Ramos (cell line): ENCODE measurements around the gene PEX11B.

Experiments
- in situ Hi-C: fragments of 300-500 bp; cut with MboI; formaldehyde crosslinking; loops from one replicate; pipeline ENCODE4 v1.14.3; 2022; ENCODE audit warnings: low sequenced_read_pairs; ENCODE audit not compliant: unreplicated experiment

PEX11B gene

DNA sequence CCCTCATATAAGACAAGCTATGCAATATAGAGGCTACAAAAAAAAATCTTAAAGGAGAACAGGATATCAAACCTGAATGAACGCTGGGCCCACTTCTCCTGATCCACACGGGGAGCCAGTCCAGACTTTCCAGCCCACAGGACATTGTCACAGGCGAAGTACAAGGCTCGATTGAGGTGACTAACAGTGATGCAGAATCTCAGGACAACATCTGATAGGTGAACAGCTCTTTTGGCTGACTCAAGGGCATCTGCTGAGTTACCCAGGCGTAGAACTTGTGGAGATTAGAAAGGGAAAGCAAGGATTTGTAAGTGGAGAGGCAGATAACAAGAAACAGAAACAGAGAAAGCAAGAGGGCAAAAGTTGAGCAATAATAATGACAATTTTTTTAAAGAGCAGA is 1.8 kb downstream of the PEX11B start:
- in situ Hi-C loops = no loop called here

DNA sequence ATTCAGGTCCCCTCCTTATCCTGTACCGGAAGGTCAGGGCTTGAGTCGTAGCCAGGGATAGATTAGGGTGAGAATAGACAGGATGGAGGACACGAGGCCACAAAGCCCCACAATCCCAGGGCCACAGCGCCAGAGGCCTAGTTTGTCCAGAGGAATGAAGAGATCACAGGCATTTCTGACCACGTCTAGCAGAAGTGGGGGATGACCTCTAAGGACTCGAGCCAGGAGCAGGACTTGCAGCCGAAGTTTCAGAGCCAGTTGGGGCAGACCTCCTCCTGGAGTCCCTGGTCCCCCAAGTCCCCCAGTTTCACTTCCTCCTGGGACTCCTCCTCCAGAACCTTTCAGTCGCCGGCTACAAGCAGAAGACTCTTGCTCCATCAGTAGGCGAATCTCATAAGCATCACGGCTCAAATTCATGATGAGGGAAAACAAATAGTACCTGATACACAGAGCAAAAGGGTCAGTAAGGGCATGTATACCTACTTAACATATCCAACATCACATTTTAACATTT is 6.3 kb downstream of the PEX11B start:
- in situ Hi-C loops = no loop called here

DNA sequence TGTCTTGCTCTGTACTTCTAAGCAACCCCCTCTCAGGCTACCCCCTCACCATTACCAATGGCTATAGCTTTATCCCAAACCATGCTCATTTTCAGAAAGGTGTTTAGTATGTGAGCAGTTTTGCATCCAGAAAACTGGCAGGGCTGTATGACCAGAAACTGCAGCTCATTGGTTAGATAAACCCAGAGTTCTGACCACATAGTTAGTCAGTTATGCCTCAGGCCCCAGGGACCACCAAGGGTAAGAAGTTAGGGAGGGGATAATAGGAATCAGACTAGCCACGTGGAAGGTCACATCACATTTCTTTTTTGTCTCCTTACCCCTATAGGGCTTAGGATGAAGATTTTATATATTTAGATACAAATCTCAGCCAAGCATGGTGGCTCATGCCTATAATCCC is 9.9 kb downstream of the PEX11B start:
- in situ Hi-C loops = no loop called here

DNA sequence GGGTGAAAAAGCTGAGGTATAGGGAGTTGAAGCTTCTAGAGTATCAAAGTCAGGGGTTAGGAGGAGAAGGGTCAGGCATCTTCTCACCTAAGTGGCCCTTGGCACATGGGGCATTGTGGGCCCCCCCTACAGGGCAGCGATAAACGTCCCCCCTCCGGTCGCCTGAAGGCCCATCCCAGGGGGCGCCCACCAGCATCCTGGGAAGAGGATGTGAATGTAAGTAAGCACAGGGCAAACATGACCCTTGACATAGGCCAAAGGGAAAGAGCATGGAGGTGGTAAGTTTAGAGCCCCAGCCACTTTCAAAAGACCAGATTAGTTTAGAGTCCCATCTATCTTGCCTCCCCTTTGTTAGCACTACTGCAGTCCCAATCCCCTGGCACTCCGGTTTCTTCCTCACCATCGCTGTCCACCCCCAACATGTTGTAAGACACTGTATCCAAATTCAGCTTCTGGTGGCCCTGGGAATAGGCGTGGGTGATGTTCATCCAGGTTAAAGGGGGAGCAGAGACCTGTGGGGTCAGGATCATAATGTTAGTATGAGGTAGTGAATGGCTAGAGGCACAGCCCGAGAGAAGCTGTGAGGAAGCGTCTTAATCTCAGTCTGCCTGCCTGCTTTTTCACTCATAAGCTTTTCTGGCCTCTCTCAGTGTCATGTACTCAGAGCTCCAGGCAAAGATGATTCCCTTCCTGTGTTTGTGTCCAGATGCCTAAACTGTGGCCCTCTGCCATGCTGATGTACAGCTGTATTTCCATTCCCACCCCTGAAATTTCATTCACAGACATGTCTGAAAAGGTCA is 11.4 kb downstream of the PEX11B start:
- in situ Hi-C loops = no loop called here

DNA sequence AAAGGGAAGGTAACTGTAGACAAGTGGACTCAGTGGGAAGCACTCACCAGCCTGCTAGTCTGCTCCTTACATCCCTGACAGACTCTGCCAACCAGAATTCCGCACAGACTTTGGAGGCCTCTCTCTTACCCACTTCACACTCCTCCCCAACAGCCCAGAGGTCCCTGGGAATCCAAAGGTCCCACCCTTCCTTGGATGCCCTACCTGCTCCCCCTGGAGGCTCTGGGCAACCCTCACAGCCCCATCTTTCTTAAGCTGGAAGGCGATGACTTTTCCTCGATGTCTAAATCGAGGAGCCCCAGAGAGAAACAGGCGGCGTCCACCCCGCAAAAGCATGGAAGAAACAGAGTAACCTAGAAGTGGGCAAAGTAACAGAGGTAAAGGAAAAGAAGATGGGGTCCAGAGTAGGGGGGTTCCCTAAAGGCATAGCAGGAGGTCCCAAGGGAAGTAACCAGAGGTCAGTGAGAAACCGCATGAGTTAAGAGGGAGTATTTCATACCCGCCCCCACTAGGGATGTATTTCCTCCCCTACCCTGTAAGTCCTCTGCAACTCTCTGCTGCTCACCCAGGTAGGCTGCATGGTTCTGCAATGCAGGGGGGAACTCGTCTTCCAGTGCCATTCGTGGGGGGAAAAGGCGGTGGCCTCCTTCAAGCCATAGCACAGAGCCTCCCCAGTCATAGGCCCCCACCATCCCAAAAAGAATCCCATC is 17.1 kb downstream of the PEX11B start:
- in situ Hi-C loops = no loop called here

DNA sequence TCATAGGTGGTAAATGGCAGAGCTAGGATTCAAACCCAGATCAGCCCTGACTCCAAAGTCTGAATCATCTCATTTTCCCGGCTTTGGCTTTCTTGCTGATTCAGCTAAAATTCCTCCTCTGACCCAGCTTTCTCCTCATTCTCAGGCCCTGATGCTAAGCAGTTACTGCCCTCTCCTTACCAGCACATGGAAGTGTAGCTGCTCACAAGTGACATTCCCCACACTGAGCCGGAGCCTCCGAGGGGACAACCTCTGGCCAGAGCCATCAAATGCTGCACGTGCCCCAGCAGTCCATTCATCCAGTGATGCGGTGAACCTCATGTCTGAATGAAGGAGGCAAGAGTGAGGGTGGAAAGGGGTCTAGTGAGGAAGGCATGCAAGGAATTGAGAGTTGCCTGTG is 19.8 kb downstream of the PEX11B start:
- in situ Hi-C loops = loop anchor here (5.0 to 10.0 kb wide), 2 partner anchors 36 to 116 kb away; no protein-coding TSS in a partner anchor

DNA sequence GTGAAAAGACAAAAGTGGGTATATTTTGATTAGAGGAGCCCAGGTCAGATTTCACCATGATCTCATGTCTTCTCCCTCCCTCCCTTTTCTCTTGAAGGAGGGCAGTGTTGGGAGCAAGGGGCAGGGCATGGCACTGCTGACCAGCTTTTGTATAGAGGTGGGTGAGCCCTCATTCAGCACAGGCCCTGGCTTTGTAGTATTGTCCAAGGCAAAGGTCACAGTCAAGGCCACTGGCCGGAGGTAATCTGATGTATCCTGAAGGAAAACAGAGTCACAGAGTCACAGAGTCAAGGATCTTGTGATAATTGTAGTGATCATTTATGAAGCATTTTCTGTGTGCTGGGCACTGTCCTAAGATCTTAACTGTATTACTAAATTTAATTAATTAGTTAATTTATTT is 20.5 kb downstream of the PEX11B start:
- in situ Hi-C loops = loop anchor here (5.0 to 10.0 kb wide), 2 partner anchors 36 to 117 kb away; no protein-coding TSS in a partner anchor

DNA sequence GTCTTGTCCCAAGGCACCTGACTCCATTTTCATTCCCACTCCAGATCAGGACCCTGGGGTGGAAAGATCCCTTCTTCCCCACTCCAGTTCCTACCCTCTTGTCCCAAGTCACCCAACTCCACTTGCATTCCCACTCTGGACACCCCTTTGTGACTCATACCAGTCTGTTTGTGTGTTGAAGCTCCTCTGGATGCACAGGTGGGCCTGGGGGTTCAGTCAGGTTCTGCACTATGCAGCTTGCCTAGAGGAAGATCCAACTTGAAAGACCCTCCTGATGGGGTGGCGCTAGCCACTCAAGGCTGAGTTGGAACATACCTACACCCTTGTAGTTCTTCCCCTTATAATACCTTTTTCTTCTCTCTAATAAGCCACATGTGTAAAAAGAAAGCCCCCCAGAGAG is 23.0 kb downstream of the PEX11B start:
- in situ Hi-C loops = loop anchor here (5.0 to 10.0 kb wide), 2 partner anchors 33 to 119 kb away; no protein-coding TSS in a partner anchor

DNA sequence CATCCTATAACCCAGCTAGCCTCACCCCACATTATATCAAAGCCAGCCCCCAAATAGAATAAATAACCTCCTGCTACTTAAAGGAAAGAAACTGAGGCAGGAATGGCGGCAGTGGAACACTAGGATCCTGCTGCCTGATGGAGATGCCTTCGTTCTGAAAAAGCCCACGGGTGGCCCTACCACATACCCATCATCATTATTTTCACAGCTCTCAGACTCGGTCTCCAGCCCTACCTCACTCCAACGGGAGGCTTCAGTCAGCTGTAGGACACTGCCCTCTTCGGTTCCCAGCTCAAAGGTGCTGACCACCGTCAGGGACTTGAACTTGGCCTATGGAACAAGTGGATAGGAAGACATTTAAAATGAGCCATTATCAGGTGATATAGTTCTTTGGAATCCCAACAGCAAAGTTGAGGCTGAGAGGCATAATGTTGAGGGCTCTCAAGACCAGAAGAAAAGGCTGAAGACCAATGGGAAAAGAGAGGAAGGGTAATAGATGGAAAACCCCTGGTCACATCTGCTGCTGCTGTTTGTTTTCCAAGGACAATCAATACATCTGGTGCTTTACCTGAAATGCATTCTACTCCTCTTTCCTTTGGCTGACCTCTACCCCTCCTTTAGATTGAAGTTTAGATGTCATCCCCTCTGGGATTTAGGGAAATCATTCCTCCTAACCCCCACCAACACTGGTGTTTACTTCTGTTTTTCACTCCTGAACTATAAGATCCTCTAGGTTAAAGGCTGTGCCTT is 25.0 kb downstream of the PEX11B start:
- in situ Hi-C loops = loop anchor here (10.0 kb wide), 1 partner anchor 121 kb away; no protein-coding TSS in a partner anchor

DNA sequence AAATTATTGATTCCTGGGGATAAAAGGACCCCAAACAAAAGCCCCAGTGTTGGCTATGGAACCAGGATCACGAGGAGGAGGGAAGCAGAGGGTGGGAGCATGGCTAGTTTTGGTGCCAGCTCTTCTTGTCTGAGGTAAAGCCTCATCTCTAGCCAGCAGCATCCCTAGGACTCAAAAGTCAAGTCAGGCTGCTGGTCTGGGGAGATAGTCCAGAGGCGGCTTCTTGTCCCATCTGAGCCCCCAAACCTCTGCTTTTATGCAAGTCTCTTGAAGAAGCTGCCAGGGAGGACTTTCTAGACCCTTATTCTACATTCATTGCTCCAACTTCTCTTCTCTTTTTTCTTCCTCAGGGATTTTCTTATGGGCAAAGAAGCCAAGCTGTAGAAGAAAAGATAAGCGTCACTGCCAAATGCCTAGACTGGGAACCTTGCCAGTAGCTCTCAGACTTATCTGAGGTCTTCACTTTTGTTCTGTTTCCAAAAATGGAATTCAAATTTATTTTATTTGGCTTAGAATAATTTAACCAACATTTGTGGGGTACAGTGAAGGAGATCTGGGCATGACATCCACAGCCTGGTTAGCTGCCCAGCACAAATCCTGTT is 25.9 kb downstream of the PEX11B start:
- in situ Hi-C loops = loop anchor here (10.0 kb wide), 1 partner anchor 122 kb away; no protein-coding TSS in a partner anchor

DNA sequence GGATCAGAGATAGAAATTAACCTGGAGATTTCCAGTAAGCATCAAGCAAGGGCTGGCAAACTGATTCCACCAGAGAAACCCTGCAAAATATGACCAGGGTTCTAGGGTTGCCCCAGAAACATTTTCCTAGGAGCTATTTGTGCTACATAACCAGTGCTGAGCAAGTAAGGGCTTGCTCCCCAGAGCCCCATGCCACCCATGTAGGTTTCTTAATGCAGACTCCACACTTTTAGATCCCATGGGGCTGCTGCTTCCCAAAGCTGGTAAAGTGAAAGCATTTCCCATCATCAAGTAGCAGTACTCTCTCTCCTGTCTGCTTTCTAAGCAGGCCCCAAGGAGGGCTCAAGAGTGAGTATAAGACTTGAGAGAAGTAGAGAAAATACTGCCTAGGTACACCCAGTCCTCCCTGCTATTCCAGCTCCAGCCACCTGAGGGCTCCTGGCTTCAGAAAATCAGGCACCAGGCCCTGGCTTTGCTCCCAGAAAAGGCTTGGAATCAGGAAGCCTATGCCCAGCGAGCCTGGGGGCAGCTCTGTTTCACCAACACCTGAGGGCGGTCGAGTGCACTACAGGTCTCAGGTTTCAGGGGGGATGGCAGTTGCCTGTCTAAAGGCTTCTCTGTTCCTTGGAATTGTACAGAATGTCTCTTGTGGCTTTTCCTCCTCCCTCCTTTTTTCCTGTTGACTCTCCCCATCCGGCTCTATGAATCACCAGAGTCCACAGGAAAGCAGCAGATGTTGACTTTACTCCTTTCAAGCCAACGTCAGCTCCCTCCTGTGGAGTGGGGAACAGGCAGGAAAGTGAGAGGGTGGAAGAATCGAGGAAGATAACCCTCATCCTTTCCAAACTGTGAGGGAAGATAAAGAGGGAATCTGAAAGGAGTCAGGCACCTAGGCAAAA is 26.7 kb downstream of the PEX11B start:
- in situ Hi-C loops = loop anchor here (10.0 kb wide), 1 partner anchor 123 kb away; no protein-coding TSS in a partner anchor

DNA sequence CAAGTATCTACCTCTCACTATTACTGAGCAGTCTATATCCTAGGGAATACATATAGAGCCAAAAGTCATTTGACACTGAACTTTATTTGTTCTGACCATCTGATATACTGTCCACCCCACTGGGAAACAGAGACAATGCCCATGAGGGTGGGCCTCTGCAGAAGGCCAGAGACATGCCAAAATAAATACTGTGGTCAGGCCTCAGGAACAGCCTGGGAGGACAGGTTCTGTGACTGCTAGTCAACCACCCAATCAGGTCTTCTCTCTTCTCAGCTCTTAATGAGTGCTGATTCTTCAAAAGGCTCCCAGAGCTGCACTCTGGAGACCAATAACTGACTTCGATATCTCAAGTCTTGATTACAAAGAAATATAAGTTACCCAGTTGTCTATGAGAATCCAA is 27.4 kb downstream of the PEX11B start:
- in situ Hi-C loops = loop anchor here (10.0 kb wide), 1 partner anchor 124 kb away; no protein-coding TSS in a partner anchor

DNA sequence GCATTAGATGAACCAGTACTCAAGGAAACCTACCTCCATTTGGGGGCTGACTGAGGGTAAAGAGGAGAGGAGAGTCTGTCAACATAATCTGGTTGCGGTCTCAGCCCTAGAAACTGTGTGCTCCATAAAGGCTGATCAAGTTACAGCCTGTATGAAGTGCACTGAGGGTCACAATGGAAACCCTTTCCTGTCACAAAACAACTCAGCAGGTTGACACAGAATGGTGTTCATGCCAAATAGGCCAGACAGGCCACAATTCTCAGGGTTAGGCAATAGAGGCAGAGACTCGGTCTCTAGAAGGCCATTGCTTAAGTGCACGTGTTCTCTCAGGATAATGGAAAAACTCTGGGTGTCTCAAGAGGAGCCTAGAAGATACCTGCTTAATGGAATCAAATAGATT is 28.8 kb downstream of the PEX11B start:
- in situ Hi-C loops = loop anchor here (10.0 kb wide), 1 partner anchor 125 kb away; no protein-coding TSS in a partner anchor

DNA sequence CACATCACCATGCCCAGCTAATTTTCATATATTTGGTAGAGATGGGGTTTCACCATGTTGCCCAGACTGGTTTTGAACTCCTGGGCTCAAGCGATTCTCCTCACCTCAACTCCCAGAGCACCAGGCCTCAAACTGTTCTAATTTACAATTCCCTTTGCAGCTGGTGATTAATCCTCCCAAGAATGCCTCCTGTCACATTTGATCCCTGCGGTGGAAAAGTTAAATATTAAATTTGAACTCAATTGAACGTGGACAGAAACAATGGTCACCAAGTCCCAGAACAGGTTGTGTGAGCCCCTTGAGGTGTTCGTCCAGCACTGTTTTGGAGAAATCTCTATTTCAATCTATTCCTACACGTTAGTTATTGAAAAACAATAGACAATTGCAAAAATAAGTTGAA is 30.9 kb downstream of the PEX11B start:
- in situ Hi-C loops = no loop called here

DNA sequence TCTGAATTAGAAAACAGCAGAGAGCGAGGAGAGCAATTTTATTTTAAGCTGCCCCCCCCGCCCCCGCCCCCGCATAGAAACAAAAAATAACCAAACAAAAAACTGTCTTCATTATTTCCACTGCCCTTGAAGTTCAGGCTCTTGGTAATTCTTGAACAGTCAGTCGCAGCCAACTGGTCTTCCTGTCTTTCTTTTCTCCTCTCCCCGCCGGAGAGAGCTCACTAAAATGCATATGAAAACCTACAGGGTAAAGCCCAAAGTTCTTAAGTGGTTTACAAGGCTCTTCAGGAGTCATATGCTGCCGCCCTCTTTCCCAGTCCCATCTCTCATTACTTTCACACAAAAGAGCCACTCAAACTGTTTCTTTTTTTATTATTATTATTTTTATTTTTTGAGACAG is 31.7 kb downstream of the PEX11B start:
- in situ Hi-C loops = no loop called here

DNA sequence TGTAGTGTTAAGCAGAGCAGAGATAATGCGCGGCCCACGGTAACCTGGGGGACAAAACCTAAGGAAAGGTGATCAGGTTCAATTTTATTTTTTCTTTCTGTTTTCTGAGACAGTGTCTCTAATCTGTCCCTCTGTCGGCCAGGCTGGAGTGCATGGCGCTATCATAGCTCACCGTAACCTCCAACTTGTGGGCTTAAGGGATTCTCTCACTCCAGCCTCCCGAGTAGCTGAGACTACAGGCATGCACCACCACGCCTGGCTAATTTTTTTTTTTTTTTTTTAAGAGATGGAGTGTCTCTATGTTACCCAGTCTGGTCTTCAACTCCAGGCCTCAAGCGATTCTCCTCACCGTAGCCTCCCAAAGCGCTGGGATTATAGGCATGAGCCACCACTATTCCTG is 32.1 kb downstream of the PEX11B start:
- in situ Hi-C loops = no loop called here

DNA sequence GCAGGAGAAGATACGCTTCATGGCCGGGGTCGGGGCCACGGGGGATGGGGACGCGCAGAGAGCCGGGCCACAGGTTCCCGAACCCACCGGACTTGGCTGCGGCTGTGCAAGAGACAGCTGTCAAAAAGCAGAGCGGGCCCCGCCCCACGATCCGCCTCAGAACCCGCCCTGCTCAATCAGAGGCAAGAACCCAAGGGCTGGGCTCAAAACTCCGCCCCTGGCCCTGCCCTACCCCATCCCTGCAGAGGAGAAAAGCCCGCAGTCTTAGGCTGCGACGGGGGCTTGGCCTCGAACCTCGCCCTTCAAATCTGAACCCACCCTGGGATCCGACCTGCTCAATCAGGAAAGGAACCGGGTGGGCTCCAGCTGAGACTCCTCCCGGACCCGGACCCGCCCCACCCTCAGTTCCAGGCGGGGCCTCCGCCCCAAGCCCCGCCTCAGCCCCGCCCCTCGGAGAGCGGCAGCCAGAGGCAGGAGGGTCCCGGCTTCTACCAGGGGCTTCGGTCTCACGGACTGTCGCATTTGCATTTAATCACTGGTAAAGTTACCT is 32.7 kb downstream of the PEX11B start, which contains the start of gene ANKRD35:
Gene ANKRD35 (minus strand): TSS at position 129 of the 550 bp plus-strand sequence. CDS start 108 bp downstream, at position 21.
- in situ Hi-C loops = no loop called here

DNA sequence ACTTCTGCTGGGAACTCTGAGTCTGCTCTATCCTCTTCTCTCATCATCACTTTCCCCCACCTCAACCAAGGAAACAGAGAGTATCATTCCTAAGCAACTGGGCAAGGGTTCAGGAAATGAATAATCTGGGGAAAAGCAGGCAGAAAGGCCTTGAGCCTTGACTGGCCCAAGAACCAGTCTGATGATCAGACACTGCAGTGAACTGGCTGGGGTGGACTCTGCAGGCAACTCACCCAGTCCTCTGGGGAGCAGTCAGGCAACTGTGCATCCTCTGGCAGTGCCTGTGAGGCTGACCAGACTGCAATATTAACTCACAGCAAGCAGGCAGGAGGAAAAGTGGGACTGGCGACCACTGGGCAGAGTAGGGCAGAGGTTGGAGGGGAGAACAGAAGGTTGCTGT is 33.8 kb downstream of the PEX11B start:
- in situ Hi-C loops = no loop called here
